Suppressor macrophage treated with lipopolysaccharide for 1 hour (primary cell): ENCODE measurements around the gene MAP3K7CL.

Experiments used
- DNase-seq, 3 donors: peaks; one replicate each; pipeline ENCODE4 v3.0.0-alpha.2; 2020 to 2022

Gene MAP3K7CL

DNA sequence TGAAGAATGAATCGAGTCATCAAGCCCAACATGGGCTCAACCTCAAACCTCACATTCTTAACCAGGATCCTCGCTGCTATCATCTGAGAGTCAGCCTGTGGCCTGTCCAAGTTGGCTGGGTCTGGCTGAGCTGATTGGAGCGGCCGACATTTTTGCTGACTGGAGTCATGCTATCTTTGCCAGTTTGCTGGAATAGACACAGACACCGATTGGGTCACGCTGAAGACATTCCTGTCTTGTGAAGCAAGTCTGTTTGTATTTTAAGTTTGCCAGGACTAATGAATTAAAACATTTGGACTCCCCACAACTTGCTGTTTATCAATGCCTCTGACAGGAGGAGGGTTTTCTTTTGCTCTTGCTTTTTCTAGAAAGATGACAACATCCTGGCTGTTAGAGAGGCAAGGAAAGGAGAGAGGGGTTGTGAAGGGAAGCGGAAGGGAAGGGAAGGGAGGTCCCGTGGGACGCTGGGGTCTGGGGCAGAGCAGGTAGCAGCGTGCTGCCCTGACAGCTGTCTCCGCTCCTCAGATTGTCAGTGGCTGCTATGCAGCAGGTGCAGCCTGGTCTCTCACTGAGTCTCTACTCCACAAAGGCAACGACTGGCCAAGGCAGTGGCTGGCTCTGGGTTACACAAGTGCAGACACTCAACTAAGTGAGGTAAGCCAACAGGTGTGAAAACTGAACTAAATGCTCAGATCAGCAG lies at the start of gene MAP3K7CL:
Gene MAP3K7CL, plus strand, starts transcription at position 375 of the 700 bp plus-strand sequence. CDS start 2,701 bp downstream, outside the sequence.
- DNase-seq: no peak

DNA sequence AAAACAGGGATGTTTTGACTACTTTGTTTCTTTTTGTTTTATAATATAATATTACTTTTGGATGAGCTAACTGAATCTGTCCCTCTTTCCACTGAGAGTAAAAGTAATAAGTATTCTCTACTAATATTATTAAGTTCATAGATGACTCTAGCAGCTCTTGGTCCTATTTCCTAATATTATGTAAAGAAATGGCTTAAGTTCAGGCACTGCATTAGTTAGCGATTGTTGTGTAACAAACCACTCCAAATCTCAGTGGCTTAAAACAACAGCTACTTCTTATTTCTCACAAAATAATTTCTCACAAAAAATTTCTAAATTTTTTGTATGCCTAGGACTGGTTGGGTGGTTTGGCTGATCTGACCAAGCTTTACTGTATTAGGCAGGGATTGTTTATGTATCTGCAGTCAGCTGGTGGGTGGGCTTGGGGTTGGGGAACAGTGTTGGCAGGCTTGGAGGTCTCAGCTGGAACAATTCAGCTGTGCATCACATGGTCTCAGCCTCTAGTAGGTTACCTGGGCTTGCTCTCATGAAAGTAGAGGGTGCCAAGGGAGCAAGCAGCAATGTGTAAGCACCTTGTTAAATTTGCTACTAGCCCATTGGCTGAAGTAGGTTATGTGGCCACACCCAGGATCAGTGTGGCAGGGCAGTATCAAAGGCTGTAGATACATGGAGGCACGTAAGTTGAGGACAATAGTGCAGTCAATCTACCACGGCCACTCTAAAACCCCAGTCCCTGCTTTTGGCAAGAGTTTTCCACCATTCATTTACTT lies 48.2 kb upstream of the MAP3K7CL start:
- DNase-seq: peak in 1 of 3 donors; percentile 29

DNA sequence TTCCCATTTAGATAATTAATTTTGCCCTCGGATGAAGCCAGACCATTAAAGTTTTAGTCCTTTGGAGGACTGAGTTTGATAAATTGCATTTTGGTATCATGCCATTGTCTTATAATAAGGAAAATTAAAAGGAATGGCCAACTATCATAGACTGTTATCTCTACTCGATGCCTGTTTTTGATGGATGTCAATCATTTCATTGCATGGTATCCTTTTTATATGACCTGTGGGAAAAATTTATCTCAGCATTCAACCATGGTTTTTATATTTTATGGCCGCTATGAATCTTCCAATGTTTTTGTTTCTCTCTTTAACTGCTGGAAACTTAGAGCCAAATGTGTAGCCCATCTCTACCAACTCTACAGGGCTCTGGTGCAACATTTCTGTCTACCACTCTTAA lies 47.1 kb upstream of the MAP3K7CL start:
- DNase-seq: no peak

- DNase-seq: no peak
These were observed 46.1 kb upstream of the MAP3K7CL start for GRCh38 chr21:29084372-29084771.

- DNase-seq: no peak
These were observed 45.2 kb upstream of the MAP3K7CL start for GRCh38 chr21:29085106-29085752.

- DNase-seq: peak in 2 of 3 donors; percentile 78 to 86
These were observed 39.4 kb upstream of the MAP3K7CL start for GRCh38 chr21:29091033-29091432.

DNA sequence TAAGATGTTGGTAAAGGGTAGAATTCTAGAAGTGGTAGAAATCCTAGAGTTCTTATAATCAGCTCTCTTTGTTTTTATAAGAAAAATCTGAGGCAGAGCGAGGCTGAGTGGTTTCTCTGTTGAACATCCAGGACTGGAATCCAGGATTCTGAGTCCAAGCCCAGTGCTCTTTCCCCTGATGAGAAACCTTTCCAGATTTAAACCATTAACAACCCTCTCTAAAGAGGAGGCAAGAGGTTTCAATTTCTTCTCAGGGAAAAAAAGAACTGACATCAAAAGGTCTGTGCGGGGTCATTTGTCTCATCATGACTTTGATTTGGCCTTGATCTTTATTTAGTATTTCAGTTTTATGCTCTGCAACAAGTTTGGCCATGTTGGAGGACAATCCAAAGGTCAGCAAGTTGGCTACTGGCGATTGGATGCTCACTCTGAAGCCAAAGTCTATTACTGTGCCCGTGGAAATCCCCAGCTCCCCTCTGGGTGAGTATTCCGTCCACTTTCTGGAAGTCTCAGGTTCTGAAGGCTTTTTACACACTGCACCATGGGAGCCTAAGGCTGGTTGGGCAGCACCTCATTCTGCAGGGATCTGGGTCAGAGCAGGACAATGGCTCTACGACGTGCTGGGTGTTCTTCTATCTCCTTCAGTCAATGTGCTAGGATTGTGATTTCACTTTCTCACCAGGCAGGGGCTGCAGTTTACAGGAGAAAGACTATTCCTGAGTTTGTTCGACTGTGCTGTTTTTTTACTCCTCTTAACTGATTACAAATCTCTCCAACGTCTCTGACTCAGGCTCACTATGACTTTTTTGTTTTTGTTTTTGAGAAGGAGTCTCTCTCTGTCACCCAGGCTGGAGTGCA lies 38.1 kb upstream of the MAP3K7CL start:
- peak in 1 of 3 donors; percentile 25 for DNase-seq

GRCh38 chr21:29096218-29097015 lies 34.0 kb upstream of the MAP3K7CL start:
- peak in 2 of 3 donors; percentile 55 to 65 for DNase-seq

- peak in 1 of 3 donors; percentile 27 for DNase-seq
These were observed 32.3 kb upstream of the MAP3K7CL start for GRCh38 chr21:29098156-29098555.

DNA sequence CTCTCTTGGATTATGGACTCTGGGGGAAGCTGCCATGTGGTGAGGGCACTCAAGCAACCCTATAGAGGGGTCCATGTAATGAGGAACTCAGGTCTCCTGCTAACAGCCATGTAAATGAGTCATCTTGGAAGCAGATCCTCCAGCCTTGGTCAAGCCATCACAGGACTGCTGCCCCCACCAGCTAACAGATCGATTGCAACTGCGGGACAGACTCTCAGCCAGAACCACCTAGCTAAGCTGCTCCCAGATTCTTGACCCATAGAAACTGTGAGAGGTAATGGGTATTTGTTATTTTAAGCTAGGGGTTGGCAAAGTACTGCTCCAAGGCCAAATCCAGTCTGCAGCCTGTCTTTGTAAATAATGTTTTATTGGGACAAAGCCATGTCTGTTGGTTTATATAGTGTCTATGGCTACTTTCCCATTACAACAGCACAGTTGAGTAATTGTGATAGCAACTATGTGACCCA lies 27.6 kb upstream of the MAP3K7CL start:
- DNase-seq: peak; percentile 27 to 39 (median 28)

DNA sequence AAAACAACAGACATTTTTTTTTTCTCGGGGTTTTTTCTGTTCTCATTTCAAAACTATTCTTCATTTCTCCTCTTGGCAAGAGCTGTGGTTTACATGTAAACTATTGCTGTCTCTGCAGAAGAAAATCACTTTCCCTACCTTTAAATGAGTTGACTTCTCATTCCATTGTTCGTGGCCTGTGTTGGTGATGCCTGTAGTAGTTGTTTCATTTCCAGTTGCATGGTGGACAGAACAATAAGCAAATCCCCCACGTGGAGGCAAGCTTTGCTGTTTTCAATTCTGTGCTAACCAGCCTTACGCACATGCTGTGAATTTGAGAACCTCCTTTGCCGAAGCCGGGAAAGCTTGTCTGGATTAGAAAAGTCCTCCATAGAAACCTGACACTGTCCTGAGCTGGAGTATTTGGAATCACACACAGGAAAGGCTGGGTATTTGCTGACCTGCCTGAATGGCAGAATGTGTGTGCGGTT lies 26.2 kb upstream of the MAP3K7CL start:
- no peak for DNase-seq

- DNase-seq: no peak
These were observed 25.2 kb upstream of the MAP3K7CL start for GRCh38 chr21:29105218-29105617.

- no peak for DNase-seq
These were observed 15.5 kb upstream of the MAP3K7CL start for GRCh38 chr21:29114765-29115500.

- DNase-seq: no peak
These were observed 14.5 kb upstream of the MAP3K7CL start for GRCh38 chr21:29115899-29116298.

DNA sequence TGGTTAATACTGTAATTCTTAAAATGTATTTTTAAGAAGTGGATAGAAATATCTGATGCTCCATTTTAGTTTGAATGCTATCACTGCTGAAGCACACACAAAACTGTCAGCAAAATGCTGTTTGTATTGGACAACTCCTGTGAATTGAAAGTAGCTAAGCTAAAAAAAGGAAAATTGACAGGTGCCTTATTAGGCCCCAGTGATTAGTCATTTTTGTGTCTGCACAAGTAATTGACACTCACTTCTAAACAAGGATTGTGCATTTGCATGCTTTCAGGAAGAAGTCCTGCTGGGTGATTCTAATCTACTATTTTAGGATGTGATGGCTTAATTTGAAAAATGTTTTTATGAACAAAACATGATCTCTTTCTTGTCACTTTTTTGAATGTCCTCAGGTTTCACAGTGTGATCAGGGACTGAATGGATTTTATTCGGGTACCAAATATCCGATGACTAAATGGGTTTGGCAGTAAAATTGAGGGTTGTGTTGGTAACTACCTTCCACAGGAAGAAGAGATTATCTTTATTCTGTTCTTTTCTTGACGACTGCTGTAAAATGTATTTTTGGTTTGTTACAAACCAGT lies 13.0 kb upstream of the MAP3K7CL start:
- DNase-seq: no peak

DNA sequence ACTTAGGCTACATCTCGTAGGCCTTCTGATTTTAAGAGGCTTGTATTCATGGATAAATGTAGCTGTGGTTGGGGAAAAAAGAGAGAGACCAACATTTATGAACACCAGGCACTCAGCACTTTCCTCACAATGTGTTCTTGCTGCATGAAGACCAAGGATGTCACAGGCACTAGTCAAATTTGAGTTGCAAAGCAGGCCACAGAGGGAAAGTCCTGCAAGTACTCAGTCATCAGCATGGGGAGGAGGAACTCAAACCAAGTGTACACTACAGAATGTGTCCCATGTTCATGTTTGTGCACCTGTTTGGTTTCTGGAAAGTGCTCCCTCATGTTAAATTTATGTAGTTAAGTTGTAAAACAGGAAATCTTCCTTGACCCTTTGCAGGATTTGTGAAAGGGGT lies 8.7 kb upstream of the MAP3K7CL start:
- DNase-seq: no peak

DNA sequence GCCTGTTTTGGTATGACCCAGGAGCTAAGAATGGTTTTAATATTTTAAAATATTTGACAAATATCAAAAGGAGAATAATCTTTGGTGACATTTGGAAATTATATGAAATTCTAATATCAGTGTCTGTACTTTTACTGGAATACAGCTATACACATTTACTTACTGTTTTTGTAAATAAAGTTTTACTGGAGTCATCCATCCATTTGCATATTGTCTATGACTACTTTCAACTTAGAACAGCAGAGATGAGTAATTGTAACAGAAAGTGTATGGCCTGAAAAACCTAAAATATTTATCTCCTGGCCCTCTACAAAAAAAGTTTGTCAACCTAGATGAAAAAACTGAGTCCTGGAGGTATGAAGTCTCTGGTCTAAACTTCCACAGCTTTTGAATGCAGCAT lies 5.8 kb upstream of the MAP3K7CL start:
- no peak for DNase-seq

DNA sequence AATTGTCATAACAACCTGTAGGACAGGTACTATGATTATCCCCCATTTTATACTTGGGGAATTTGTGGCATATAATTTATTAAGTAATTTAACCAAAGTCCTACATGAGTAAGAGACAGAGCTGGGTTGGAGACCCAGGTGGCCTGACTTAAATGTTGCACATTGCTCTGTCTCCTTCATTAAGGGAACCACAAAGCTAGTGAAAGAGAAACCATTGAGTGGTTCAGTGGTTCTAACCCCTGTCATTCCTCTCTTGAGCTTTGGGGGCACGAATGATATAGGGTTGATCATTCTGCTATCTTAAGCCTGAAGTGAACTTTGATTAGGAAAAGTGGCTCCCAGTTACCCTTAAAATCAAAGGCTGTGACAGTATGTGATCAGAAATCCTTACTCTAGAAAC lies 5.3 kb upstream of the MAP3K7CL start:
- DNase-seq: no peak

GRCh38 chr21:29125979-29126378 lies 4.5 kb upstream of the MAP3K7CL start:
- DNase-seq: no peak

DNA sequence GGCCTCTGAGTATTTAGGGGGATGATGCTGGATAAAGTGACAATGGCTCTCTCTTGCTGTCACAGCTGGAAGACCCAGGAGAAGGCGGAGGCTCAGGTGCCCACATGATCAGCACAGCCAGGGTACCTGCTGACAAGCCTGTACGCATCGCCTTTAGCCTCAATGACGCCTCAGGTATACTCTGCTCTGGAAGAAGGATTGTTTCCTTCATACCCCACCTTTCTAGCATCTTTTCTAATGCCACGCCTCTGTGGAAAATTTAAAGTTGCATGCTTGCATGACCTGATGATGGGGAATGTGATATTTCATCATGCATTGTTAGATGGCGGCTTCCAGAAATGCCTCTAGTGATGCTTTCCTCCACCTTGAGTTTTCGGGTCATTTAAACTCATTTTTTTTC lies 2.8 kb downstream of the MAP3K7CL start:
- no peak for DNase-seq
